HG02970 (cell line): ENCODE measurements around the gene CLHC1.
A peak's percentile ranks its signal among the peaks of the same experiment; 100 is the strongest.
"Not testable (repeated sequence)": the region's sequence is repeated elsewhere in the genome, so short reads cannot be mapped to it uniquely, and the experiment has no call there.

Experiments
- ATAC-seq: cut with Tn5 transposase; IDR thresholded peaks from one replicate; pipeline ENCODE4 v1.9.1; 2021; ENCODE audit warnings: mild to moderate bottlenecking, moderate library complexity, moderate number of reproducible peaks; ENCODE audit not compliant: unreplicated experiment, low FRiP score

The CLHC1 gene

DNA sequence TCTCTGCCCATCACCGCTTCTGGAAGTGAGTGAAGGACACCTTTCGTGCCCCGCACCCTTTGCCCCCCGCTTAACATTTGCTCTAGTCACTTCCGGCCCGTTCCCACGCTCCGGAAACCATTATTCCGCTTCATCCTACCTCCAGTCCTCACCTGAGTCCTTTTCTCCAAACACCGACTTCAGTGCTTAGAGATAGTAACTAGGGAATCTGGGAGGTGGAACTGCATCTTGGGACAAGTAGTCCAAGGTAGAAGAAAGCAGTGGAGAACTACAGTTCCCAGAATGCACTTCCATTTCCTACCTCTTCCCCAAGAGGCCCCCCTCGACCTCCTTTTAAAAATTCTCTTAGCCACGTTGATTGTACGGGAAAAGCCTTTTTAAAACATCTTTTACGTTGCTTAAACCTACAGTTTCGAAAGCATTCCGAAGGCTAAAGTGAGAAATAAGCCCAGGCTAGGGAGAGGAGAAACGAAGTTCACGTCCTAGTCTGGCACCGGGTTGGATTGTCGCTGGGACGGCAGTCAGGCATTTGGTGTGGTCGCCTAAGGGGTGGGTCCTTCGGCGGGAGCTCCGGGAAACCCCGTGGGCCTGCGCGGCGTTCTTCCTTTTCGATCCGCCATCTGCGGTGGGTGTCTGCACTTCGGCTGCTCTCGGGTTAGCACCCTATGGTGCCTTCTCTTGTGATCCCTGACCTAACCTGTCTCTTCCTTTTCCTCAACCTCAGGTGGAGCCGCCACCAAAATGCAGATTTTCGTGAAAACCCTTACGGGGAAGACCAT lies at the start of gene CLHC1, which contains the start of gene RPS27A:
CLHC1 (minus strand) TSS at position 210 of the 779 bp plus-strand sequence. CDS start 9,882 bp downstream, outside the sequence.
RPS27A (plus strand) TSS at position 605 of the 779 bp plus-strand sequence; CDS start at position 742, 137 bp downstream.
- peak; percentile 87 for ATAC-seq

- ATAC-seq = not testable (repeated sequence)
Measured at GRCh38 chr2:55280851-55281546, 48.9 kb upstream of the CLHC1 start.

DNA sequence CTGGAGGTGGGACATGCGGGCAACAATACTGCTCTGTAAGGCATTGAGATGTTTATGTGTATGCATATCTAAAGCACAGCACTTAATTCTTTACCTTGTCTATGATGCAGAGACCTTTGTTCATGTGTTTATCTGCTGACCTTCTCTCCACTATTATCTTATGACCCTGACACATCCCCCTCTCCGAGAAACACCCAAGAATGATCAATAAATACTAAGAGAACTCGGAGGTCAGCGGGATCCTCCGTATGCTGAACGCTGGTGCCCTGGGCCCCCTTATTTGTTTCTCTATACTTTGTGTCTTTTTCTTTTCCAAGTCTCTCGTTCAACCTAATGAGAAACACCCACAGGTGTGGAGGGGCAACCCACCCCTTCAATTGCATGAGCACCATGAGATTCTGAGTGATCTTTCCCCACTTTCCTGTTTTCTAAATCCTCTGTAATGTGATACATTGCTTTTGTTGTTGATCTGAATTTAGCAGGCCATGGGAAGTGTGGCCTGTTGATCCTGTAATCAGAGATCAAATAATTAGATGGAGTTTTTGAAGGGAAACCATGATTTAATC lies 47.8 kb upstream of the CLHC1 start:
- ATAC-seq = not testable (repeated sequence)

DNA sequence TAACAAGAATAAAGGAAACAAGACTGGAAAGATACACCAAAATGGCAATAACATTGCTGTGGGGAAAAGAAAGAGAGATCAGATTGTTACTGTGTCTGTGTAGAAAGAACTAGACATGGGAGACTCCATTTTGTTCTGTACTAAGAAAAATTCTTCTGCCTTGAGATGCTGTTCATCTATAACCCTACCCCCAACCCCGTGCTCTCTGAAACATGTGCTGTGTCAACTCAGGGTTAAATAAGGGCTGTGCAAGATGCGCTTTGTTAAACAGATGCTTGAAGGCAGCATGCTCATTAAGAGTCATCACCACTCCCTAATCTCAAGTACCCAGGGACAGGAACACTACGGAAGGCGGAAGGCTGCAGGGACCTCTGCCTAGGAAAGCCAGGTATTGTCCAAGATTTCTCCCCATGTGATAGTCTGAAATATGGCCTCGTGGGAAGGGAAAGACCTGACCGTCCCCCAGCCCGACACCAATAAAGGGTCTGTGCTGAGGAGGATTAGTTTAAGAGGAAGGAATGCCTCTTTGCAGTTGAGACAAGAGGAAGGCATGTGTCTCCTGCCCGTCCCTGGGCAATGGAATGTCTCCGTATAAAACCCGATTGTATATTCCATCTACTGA lies 47.2 kb upstream of the CLHC1 start:
- ATAC-seq = not testable (repeated sequence)

DNA sequence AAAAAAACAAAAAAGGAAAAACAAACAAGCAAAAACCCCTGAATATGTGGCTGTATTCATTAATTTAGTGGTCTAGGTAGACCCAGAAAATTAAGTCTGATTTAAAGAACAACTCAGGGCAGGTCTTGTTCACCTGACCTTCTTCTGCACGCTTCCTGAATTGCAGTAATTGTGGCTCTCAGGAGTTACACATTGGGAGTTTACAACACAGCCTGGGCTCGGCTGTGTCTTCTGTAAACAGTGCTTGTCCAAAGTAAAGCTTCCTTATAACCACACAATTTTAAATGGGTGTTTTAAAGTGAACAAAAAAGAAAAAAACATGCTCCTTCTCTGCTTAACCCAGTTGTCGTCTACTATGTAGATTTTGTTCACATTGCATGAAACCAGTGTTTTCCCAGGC lies 45.2 kb upstream of the CLHC1 start:
- no peak for ATAC-seq

DNA sequence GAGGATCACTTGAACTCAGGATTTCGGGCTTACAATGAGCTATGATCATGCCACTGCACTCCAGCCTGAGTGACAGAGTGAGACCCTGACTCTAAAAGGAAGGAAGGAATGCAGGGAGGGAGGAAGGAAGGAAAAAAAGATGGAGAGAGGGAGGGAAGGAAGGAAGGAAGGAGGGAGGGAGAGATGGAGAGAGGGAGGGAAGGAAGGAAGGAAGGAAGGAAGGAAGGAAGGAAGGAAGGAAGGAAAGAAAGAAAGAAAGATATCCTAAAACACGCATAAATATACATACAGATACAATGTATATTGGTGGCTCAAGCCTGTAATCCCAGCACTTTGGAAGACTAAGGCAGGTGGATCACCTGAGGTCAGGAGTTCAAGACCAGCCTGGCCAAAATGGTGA lies 42.3 kb upstream of the CLHC1 start:
- ATAC-seq = not testable (repeated sequence)

GRCh38 chr2:55269645-55269990 lies 37.5 kb upstream of the CLHC1 start:
- no peak for ATAC-seq

DNA sequence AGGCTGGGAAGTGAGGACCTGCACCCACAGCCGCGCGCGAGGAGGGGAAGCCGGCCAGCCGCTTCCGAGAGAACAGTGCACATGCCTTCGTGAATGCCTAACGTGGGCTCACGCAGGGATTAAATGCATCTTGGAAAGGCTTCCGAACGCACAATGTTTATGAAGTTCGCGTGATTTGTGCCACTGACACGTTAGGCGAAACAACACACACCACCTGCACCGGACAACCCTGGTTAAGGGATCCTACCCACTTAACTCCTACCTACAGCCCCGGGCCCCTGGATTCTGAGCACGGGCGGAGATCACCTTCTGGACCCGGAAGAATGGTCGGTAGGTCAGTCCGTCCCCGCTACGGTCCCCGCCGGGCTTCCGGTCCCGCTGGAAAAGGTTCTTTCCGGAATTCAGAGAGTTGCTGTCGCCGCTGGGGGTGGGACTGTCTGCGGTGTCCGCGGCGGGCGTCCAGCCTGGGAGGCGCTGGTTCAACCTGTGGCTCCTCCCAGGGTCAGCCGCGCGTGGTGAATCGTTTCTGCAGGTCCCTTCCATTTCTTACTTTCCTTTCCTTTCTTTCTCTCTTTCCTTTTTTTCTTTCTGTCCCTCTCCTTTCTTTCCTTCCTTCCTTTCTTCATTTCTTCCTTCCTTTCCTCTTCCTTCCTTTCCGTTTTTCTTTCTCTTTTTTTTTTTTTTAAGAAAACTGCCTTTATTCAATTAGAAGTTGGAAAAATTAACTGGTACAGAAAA lies 37.0 kb upstream of the CLHC1 start, which contains the start of gene MTIF2:
MTIF2 (minus strand) TSS at position 325 of the 738 bp plus-strand sequence. CDS start 5,373 bp downstream, outside the sequence.
- ATAC-seq = peak; percentile 96

- no peak for ATAC-seq
Measured at GRCh38 chr2:55268288-55268906, 36.3 kb upstream of the CLHC1 start.

- not testable (repeated sequence) for ATAC-seq
Measured at GRCh38 chr2:55259586-55259985, 27.5 kb upstream of the CLHC1 start.

GRCh38 chr2:55252832-55253231 lies 20.7 kb upstream of the CLHC1 start:
- no peak for ATAC-seq

DNA sequence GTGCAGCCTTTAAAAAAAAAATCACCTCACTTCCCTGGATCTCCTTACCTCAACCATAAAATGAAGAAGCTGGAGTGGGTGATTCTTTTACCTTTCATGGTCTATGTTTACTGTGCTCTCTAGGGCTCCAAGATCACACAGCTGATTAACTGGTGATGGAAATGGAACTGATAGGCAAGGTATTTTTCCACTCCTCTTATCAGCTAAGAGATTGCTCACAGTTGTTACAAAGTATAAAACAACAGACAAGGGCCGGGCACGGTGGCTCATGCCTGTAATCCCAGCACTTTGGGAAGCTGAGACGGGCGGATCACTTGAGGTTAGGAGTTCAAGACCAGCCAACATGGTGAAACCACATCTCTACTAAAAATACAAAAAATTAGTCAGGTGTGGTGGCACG lies 14.9 kb upstream of the CLHC1 start:
- ATAC-seq = no peak

GRCh38 chr2:55245411-55245810 lies 13.3 kb upstream of the CLHC1 start:
- ATAC-seq = no peak

GRCh38 chr2:55242617-55243016 lies 10.5 kb upstream of the CLHC1 start:
- no peak for ATAC-seq

DNA sequence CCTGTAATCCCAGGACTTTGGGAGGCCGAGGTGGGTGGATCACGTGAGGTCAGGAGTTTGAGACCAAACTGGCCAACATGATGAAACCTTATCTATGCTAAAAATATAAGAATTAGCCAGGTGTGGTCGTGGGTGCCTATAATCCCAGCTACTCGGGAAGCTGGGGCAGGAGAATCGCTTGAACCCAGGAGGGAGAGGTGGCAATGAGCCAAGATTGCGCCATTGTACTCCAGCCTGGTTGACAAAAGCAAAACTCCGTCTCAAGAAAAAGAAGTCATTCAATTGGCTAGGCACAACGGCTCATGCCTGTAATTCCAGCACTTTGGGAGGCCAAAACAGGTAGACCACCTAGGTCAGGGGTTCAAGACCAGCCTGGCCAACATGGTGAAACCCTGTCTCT lies 9.5 kb upstream of the CLHC1 start:
- not testable (repeated sequence) for ATAC-seq

DNA sequence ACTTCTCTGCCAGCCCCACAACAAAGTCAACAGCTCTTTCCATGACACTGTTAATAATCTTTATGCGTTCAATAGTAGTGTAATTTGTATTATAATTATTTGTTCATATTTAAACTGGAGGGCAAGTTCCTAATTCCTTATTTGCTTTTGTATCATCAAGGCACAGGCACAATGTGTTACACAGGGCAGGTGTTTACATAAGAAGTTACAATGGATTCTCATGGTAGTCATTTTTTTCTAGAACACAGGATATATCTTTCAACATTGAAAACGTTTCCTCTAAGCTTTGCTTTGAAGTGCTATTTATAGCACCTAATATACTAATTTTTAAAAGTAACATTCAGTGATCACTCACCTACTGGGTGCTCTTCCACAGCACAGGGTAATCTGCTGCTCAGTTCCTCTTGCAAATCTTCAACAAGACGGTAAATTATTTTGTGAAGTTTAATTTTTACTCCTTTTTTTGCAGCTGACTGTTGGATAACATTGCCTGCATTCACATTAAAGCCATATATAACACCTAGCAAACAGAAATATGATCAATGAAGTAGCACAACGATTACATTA lies 7.6 kb upstream of the CLHC1 start:
- no peak for ATAC-seq

- ATAC-seq = no peak
Measured at GRCh38 chr2:55236992-55237543, 5.0 kb upstream of the CLHC1 start.

GRCh38 chr2:55235724-55236538 lies 3.8 kb upstream of the CLHC1 start:
- ATAC-seq = no peak
